T-helper 9 cell (primary cell): ENCODE data around the gene DPEP2NB.
"Not testable (repeated sequence)": the region's sequence is repeated elsewhere in the genome, so short reads cannot be mapped to it uniquely, and the experiment has no call there.

Experiments
- DNase-seq: peaks from one replicate; pipeline ENCODE4 v3.0.0-alpha.2; 2020

The DPEP2NB gene

DNA sequence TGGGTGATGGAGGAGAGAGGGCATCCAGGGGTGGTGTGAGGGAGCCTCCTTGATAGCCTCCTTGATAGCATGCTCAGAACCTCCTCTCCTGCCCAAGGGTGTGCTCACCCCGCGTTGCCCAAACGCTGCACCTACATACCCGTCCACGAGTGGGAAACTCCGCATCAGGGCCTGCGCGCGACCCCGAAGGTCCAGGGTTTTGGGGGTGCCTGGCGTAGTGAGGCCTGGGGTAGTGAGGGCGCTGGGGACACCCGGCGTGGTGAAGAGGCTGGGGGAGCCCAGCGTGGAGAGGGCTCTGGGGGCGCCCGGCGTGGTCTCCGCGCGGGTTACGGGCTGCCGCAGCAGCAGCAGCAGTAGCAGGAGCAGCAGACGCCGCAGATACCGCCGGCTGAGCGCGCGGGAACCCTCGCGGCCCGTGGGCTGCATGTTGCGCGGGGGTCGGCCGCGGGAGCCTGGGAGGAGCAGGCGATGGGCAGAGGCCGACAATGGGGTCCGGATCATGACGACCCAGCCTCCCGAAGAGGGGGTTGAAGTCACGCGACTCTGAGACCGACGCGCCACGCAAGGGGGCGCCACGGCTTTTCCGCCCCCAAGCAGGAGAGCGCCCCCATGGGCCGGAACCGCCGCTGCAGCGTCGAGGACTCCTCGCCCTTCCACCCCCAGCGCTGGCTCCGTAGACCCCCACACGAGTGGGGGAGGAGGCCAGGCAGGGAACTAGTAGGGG is 35.6 kb downstream of the DPEP2NB start, which contains the start of gene DPEP3:
DPEP3 (minus strand) TSS at position 545 of the 724 bp plus-strand sequence; CDS start at position 426, 119 bp downstream.
- DNase-seq = no peak

DNA sequence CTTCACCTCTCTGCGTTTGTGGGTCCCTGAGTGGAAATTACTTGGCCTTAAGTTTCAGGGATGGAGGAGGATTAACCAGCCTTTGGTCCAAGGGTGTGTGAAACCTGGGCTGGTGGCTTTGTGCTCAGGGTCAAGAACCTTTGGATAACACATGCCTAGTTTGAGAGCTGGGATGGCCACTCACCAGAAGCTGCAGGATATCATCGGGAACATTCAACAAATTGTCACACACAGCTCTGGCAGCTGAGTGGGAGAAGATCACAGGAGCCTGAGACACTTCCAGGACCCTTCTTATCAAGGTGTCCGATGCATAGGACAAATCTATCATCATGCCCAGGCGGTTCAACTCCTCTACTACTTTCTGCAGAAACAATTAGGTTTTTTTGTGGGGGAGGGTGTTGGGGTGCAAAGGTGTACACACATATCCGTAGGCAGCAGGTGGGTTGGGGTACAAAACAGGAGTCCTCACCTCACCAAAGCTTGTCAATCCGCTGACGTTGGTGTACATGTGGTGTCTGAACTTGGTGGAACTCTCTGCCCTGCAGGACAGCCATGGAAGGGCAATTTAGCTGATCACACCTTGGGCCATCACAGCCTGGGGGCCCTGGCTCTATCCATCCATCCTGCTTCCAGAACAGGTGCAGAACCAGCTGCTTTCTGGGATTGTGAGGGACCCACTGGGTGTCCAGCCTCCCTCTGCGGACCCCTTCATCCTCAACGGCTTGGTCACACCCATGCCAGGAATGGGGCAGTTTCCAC is 38.1 kb downstream of the DPEP2NB start:
- DNase-seq = no peak

DNA sequence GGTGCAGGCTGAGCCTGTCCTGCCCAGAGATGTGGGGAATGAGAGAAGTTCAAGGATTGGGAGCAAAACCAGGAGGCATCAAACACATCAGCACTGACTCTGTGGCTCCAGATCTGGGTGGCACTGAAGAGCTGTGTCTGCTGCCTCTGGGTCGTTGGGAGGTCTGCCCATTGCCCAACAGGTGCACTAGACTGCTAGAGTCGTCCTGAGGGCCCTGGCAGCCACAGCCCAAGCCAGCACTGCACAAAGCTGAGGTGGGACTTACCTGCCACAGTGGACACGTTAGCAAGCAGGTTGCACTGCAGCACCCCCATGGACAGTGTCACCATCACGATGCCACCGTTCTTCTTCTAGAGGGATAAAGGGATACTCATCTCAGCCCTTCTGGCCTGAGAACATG is 38.7 kb downstream of the DPEP2NB start:
- no peak for DNase-seq

DNA sequence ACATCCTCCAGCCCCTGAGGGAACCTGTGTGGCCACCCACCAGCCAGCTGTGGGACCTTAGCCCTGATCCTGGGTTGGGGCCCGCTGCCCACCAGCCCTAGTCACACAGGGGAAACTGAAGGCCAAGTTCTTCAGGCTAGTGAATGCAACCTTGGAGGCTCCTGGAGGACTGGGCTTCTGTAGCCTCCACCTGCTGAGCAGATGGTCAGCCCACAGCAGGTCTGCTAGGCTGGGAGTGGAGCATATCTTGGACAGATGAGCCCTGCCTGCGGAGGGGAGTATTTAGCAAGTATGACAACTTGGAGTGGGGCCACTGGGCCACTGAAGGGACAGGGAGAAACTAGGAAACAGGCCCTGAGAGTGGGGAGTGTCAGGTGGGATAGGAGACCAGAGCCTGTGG is 39.5 kb downstream of the DPEP2NB start:
- no peak for DNase-seq

DNA sequence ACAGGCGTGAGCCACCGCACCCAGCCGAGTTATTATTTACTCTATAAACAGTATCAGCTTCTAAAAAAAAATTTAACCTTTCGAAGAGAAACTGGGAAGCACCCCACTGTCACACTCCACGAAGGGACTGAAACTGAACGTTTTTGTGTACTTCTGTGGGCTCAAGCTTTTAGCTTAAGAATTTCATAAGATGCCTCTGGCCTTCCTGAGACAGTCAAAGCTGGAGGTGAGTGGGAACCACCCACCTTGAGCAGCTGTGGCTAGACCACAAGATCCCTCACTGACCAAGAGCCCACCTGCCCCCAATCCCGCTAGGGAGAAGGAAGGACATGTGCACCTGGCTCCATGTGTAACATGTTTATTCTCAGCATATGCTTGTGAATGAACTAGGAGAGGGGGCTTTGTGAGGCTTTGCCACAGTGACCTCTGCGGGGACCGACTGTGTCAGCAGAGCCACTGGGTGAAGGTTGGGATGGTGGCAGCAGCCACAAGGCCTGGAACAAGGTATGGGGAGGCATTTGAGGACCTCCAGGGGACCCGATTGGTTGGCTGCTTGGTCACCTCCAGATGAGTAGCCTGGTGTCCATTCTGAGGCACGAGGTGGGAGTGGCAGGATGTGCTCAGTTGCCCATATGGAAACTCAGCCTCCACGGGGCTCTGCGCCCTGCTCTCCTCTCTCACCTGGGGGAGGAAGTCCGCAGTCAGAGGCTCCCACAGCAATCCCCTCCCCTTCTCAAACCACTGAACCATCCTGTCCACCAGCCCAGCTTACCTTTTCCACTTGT is 40.2 kb downstream of the DPEP2NB start:
- DNase-seq = no peak

DNA sequence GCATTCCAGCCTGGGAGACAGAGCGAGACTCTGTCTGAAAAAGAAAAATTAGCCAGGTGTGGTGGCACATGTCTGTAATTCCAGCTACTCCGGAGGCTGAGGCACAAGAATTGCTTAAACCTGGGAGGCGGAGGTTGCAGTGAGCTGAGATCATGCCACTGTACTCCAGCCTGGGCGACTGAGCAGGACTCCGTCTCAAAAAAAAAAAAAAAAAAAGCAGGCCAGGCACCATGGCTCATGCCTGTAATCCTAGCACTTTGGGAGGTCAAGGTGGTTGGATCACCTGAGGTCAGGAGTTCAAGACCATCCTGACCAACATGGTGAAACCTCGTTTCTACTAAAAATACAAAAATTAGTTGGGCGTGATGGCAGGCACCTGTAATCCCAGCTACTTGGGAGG is 43.4 kb downstream of the DPEP2NB start:
- DNase-seq = not testable (repeated sequence)

DNA sequence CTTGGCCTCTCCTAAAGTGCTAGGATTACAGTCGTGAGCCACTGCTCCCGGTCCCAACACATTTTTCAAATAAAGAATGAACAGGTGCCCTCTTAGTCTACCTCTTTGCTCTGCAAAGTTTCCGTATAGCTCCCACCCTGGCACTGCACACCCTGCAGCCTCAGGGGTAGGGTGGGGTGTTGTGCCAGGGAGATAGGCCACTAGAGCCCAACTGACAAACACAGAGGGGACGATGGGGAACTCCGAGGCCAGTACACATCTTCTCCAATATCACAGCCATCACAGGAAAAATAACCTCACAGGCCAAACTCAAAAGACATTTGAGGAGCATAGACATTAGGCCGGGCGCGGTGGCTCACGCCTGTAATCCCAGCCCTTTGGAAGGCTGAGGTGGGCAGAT is 44.6 kb downstream of the DPEP2NB start:
- DNase-seq = no peak

DNA sequence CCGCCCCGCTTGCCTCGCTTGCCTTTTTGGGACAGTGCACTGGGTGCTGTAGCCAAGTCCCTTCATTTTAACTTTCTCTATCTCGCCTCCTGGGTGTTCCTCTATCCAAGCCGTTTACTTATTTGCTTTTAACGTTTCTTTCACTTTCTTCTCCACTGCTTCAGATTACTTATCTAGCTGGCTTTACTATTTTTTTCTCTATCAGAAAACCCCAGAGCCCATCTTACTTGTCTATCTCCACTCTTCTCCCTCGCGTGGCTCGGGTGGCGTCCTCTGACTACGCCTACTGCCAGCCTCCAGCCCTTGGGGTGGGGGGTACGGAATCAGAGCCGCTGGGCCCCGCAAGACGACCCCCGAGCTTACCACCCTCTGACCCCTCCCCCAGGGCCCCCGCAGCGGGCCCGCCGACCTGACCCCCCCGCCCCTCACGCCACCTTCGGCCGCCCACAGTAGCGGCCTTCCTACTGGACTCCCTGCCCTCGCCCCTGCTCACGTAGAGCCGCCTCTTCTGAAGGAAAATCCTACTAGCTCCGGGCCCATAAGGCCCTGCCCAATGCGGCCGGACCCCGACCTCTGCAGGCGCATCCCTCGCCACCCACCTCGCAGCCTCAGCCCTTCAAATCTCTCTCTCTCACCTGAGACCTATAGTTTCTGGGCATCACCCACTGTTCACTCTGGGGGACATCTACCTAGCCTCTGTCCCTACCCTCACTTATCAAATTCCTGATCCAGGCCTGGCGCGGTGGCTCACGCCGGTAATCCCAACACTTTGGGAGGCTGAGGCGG is 46.3 kb downstream of the DPEP2NB start:
- DNase-seq = no peak

DNA sequence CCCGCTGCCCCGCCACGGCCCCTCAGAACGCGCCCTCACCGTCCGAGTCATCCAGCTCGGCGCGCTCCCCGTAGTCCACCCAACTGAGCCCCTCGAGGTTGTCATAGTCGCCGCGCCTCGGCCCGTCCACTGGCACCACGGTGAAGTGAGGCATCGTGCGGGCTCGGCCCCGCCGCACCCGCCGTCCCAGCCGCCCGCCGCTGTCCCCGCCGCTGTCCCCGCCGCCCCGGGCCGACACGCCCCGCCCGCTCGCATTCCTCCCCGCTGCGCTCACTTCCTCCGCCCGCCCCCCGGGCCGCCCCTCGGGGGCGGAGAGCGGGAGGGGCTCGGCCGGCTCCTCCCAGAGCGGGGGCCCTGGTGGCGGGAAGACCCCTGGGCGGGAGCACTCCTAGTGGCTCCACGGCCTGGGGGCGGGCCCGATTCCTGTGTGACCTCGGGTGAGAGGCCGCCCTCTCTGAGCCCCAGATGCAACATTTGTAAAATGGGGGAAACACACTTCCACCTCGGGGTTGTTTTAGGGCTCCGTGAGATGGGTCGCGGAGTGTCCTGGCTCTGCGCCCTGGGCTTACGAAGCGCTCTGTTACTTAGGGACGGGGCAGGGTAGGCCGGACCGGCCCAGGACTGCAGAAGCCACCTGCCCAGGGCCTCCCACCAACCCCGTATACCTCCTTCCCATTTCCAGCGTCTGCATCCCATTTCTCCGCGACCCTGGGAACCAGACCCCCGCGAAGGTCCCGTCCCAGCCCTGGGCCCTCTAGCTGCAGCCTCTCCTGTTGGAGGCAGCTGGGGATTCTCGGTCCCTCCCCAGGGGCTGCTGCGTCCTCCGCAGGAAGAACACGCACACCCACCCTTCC is 47.1 kb downstream of the DPEP2NB start, which contains the start of gene SLC12A4:
SLC12A4 (minus strand) TSS at position 238 of the 854 bp plus-strand sequence; CDS start at position 154, 84 bp downstream.
- peak; percentile 80 for DNase-seq

DNA sequence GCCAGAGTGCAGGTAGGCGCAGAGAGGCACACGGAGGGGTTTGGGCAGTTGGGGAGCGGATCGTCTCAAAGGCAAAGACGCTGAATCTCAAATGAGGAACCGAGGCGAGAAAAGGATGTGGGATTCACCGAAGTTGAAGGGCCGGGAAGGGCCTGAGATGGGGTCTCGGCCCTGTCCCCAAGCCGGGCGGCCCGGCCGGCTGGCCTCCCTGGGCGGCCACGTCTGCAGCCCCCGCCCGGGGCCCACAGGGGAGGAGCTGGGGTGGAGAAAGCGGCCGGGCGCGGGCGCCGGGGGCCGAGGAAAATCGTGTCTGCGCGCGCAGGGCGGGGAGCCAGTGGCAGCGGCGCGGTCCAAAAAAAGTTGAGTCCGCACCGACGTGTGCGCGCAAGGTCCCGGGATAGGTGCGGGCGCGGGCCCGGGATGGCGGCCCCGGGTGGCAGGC is 47.7 kb downstream of the DPEP2NB start:
- DNase-seq = peak; percentile 28

DNA sequence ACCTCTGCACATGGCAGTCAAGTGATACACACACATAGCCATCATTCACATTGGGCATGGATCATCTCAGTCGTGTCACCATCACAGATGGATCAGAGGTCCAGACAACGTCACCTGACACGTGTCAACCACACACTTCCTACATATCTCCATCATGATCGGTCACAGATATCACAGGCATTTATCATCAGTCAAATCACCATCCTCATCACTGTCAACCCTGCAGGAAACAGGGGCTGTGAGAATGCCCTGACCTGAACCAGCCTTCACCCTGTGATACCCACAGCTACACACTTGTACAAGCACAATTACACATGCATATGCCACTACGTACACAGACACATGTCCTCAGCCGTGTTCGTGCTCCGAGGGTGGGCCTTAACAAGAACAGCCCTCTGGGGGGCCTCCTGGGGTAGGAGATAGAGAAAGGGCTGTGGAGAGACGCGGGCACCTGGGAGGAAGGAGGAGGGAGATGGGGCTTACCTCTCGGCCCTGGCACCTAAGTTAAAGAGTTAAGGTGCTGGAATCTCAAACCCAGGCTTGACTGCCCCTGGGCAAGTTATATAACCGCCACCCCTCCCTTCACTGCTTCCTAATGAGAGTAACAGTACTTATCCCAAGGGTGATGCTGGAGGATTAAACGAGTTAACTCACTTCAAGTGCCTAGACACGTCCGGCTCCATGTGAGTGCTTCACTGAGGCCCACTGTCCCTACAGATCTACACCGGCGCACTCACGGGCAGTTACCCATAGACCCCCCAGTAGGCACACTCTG is 48.3 kb downstream of the DPEP2NB start:
- no peak for DNase-seq

DNA sequence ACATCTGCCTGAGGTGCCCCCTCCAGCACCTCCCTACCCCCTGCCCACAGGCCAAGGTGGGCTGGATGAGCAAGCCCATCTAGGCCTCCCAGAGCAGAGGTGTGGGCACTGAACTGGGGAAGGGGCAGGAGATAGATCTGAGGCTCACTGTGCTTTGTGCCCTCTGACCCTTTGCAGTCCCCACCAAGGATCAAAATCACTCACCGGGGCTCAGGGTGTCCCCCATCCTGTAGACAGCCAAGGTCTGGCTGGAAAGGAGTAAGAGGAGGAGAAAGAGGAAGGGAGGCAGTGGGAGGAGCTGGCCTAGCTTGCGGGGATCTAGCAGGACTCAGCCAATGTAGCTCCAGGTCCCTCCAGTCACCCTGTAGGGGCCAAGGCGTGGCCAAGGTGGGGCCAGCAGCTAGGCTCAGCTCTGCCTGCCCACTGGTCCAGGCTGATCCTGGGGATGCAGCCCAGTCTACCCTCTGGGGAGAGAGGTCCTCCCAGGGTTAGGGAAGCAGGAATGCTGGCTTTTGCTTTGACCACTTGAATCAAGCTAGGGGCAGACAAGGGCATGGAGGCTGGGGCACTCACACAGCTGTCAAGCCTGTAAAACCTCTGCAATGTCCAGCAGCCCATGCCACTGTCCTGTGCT is 49.0 kb downstream of the DPEP2NB start:
- no peak for DNase-seq

DNA sequence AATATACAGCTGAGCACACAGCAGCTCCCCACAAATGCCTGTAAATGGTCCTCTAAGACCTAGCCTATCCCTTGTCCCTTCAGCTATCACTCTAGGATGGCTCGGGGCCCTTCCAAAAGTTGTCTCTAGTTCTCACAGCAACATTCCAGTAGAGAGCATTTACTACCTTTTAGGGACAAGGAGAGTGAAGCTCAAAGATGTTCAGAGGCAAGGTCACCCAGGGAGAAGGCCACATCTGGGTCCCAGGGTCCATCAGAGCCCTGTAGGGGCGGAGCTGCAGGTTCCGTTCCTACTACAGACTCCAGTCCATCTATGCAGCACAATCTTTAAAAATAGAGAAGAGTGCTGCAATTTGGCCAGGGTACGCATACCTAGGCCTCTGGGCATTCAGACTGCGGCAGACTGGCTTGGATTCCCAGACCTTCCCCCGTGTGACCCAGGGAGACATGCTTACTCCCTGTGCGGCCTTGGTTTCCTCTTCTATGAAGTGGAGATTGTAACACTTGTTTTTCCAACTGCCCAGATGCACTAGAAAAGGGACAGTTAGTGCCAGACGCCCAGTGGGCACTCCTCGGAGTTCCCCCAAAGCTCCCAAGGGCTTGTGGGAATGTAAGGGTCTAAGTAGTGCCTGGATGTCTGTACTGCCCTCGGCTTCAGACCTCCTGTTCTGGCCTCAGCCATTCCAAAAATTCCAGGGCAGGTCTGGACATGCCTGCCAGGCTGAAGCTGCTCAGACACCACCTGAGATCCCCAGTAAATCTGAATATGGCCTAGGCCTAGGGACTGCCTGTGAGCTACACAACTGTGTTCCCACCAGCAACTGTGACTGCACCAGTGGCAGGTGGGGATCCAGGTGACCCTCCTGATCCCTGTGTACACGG is 49.8 kb downstream of the DPEP2NB start:
- no peak for DNase-seq

DNA sequence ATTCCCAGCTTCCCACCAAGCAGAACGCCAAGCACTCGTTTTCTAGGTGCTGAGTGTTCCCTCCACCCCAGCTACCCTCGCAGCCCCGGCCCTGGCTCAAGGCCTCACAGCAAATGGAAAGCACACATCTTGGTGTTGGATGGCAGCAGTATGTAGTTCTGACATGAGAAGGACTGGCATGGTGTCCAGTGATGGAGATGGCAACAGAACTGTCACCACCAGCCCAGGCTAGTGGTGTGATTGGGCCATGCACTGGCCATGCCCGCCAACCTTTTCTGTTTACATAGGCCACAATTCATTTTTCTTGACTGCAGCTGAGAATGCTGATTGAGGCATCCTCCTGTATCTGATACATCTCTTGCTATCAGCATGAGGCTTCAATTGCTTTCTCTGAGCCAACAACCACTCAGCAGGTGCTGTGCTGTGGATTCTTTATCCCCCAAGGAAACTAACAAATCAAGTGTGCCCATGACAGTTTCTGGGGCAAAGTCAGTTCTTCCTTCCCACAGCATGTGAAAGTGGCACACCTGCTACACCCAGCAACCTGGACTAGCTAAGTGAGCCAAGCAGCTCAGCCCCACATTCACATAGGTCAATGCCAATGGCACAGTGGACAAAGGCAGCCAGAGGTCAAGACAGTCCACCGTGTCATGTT is 51.1 kb downstream of the DPEP2NB start:
- DNase-seq = no peak

DNA sequence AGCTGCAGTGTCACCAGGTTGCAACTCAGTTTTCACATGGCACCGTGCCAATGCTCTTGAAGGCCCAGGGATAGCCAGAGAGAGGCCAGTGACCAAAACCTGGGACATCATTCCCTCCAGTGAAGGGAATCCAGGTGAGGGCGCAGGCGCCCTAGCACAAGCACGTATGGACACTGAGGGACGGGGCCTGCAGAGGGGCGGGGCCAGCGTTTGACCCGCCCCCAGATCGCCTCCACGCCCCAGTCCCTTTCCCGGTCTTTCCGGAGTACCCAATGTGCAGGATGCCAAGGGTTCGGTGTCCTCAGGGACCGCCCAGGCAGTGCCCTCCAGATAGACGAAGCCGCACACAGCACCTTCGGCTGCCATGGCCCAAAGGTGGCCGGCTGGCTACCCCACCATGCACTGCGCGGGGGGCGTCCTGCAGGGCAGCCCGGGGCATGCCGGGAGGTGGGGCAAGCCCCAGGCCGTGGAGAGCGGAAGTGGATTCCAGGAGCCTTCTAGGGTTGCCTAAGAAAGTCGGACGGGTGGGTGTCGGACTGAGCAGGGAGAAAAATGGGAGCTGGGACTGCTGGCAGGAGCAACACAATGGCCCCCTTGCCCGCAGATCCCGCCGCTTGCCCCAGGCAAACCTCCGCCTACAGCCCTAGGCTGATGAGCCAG is 51.9 kb downstream of the DPEP2NB start:
- DNase-seq = no peak
